GOT3 (cell line): ENCODE measurements around the gene STRBP.

Experiments used
- DNase-seq: peaks from one replicate; lab custom pipeline; 2025; ENCODE audit warnings: mixed read lengths; lab: John Stamatoyannopoulos, UW

Gene STRBP

DNA sequence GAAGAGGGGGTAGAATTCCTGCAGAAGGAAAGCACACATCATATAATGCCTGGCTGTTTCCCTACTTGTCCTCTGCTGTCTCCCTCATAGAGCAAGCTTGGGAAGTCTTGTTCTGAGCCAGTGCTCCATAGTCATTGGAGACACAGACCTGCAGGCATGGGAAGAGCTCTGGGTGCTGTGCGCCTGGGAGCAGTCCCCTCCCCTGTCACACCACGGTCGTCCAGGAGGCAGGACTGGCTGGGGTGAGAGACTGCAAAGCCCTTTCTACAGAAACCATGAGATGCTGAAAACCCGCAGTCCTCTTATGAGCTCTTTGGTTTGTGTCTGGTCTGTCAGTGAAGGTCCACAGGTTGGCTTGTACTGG lies 170.3 kb downstream of the STRBP start:
- no peak for DNase-seq

DNA sequence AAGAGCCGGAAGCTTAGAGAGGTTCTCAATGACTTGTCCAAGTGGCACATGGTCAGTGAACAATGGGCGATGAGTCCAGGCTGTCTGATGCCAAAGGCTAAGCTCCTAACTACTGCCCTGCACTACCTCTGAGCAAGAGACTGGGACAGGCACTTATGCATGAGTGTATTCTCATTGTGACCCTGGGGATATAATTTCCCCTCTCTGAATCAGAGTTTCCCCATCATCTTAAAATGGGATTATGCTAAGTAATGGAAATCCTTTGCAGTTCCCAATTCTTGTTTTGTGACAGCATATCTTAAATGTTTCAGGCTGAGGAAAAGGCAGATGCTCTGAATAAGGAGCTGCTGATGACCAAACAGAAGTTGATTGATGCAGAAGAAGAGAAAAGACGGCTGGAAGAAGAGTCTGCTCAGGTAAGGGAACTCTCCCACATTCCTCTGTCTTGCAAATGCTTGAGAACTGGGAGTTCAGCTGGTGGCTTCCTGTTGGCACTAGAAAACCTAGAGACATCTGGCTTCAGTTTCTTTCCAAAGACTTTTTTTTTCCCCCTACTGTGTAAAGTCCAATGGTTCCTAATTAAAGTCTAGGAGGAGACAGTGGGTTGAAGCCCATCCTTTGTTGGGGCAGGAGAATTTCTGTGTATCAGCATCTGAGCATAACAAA lies 170.8 kb downstream of the STRBP start:
- DNase-seq, result no peak

DNA sequence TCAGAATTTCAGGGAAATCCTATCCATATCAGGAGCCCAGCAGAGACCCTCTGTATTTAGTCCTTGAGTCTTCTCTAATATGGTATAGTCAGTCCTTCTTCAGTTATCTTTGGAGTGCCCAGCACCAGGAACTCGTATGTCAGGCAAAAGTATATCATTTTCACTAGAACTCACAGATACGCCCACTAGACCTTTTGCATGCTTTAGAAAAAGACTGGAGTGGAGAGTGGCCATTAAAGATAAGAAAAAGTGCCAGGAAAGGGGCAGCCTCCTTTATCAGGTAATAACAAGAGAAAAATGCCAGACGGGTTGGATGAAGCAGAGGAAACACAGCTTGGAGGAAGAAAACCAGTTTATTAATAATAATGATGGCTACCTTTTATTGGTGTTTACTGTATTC lies 171.4 kb downstream of the STRBP start:
- DNase-seq, result no peak

DNA sequence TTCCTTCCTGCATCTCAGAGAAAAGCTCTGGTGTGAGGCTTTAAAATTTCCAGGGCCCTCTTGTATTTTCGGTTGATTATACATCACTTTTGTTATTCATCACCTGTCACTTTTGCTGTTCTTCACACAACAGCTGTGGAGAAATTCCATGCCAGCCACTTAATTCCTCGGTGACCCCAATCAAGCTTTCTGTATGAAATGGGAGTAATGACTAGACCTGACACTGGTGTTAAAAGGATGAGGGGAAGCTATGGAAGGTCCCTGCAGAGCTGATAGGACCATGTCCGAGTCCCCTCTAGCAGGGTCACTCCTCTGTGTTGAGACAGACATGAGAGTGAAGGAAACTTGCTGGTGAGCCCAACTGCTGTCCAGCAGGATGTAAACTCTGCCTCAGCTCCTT lies 175.2 kb downstream of the STRBP start:
- no peak for DNase-seq

DNA sequence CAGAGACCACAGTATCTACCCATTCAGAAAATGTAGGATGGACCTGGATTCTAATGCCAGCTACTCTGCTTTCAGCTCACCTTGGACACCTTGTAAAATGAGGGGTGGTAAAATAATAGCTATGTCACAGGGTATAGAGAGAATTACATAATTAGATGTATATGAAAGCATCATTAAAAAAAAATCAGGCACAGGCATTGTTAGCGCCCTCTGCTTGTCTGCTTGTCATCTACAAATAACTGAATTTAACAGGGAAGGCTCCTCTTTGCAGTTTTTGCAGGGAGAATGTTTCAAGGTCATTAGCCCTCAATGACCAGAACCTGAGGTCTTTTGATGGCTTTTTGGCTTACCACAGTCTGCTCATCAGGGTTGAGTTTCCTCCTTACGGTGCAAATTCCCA lies 176.9 kb downstream of the STRBP start:
- DNase-seq, result no peak

DNA sequence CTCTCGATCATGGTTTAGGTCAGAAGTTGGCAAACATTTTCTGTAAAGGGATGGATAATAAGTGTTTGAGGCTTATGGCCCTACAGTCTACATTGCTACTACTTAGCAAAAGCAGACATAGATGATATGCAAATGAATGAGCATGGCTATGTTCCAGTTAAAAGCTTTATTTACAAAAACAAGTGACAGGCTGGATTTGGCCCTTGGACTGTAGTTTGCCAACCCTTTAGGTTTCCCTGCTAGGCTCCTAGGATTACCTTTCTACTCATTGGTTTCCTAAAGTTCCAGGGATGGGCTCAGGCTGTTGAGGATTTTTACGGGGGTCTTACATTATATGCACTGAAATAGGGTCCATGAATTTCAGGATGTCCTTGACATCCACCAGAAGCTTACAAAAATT lies 177.4 kb downstream of the STRBP start:
- no peak for DNase-seq

DNA sequence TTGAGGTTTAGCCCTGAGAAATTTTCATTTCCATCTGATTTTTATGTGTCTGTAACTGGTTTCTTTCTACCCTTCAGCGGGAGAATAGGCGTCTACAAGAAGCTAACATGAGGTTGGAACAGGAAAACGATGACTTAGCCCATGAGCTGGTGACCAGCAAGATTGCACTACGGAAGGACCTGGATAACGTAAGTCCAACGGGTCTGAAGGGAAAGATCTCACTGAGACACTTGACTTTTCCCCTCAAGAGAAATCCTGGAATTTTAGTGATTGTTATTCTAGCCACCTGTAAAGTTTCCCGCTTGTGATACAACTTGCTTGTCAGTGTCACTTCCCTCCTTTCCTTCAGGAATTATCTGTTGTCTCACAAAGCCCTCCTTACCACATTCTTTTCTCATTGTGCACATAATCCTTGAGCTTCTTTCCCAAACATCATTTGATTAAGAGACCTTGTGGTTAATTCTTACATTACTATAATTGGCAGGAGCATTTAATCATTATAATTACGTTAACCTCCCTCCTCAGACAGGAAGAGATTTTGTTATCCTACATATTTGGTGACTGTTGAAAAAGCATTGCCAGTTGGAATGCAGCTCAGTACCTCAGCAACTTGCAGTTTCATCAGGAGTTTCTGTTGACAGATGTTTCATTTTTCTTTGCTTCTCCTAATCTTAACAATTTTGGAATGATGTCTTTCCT lies 178.0 kb downstream of the STRBP start:
- no peak for DNase-seq

DNA sequence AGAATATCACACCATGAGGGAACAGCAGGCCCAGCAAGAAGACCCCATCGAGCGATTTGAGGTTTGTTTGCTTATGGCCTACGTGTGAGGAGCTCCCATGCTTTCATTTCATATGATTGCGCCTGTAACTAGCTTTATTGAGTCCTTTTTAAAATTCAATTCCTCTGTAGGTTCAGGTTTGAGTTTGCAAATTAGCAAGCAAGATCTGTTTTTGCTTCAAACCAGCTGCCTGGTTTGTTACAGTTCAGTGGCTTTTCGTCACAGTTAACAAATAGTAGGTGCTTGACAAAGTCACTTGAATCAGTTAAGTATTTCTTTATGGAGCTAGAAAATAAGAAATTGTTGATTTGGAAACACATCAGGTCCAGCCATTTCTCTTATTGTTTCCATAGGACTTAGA lies 178.6 kb downstream of the STRBP start:
- no peak for DNase-seq

DNA sequence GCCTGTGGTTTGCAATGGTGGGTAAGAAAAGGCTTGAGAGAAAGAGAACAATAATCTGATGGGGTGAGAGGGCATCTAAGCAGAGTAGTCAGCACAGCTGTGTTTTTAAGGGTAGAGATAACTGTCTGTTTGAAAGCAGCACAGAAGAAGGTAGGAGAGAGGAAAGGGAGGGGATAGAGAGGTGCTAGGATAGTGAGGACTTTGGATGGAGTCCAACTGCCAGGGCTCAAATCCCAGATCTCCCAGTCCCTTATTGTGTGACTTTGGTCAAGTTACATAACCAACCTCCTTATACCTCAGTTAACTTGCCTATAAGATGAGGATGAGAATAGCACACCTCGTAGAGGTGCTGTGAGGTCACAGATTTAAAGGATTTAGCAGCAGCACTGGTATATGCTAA lies 179.3 kb downstream of the STRBP start:
- no peak for DNase-seq

DNA sequence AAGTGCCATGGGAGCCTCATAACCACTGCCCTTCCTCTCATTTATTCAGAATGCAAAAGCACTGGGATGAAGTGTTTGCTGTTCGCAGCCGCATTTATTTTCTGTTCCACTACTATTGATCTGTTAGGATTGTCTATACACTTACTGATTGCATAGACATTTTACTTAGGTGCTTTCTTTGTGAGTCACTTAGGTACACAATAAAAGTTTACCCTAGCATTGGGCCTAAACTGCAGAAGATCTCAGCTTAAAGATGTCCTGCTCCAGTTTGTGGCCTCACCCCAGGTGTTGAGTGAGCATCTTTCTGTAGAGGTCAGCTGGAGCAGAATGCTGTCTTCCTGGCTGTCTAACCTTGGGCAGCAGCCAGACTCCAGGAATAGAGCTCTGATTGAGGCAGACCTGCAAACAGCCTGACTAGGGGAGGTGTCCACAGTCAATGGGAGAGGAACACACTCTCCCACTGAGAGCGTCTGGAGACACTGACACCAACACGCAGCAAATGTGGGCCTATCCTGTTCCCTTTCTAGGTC lies 181.0 kb downstream of the STRBP start:
- no peak for DNase-seq

DNA sequence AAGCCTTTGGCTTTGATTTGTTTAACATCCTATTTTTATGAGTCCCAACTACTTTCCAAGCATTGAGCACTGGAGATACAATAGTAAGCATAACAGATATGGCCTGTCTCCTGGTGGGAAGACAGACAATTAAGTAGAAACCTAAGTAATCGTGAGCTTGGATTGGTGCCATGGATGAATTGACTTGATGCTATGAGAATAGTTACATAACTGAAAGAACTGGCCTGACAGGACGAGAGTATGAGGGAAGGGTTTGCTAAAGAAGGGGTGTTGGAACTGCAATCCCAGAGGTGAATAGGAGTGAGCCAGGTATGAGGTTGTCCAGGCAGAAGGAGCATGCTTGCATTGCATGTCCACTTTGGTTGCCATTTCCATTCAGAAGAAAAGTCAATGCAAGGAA lies 182.5 kb downstream of the STRBP start:
- no peak for DNase-seq

DNA sequence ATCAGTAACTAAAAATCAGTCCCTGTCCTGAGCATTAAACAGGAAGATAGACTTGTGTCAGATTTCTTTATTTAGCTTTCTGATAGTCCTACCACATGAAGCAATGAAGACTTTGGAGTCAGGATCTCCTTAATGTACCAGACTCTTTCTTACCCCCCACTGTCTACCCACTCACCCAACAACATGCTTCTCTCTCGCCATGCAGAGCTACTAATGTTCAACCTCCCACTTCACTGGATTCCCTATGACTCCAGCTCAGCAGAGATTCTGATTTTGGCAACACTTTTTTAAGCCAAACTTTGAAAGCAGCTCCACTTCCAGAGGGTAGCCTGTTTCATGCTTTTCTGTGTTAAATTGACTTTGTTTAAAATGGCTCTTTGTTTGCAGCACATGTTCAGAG lies 184.1 kb downstream of the STRBP start:
- DNase-seq, result no peak

DNA sequence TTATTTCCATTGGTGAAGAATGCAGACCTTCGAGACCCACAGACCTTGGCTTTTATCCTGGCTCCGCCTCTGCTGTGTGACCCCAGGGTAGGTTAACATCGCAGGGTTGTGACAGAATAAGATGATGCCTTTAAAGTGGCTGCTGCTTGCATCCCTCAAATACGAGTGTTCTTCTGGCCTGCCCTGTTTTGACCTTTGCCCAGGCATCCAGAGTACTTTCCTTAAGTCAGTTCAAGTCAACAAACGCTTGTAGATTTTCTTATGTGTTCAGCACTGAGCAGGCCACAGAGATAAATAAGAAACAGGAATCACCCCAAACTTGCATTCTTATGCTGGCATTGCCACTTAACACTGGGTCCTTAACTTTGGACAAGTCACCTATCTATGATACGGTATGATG lies 184.7 kb downstream of the STRBP start:
- DNase-seq, result no peak

DNA sequence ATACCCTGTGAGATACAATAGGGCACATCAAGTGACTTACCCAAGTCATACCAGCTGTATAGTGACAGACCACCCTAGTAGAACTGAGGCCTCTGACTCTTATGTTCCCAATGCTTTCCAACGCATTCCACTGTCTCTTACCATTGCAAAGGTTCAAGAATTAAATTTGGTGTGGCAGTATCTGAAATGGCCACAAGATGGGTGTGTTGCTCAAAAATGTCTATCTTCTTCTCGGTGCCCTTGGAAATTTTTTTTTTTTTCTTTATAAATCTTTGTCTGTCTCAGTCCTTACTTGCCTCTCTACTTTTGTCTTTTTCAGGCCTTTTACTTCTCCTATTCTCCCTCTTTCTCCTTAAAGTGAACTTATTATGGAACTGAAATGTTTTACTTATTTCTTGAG lies 186.6 kb downstream of the STRBP start:
- DNase-seq, result no peak

DNA sequence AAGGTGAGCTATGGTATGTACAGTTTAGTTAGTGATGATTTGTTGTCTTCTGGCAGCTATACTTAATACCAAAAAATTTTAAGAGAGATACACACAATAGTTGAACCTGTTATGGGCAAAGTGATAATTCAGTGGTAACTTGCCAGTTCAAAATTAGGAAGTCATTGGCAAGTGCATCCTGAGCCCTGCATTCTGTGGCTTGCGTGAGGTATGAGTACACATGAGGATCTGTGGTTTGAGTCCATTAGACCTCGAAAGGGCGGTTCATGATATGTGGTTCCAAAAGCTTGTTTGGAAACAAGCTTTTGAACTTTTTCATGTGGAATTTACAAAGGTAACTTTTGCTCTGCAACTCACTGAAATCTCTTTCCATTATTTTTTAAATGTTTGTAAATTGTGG lies 187.9 kb downstream of the STRBP start:
- DNase-seq, result no peak

DNA sequence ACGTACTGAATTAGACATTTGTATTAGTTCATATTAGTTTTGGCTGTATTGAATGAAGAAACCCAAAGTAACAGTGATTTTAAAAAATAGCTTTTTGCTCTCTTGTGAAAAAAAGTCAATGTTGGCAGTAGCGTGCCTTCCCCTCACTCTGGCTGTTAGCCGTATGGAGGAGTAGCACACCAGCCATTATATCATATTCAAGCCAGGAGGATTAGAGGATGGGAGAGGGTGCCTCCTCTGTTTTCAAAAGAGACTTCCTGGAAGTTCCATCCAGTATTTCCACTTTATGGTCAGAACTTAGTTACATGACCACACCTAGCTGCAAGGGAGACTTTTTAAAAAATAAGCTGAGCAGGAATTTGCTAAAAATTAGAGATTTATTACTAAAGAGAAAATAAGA lies 193.8 kb downstream of the STRBP start:
- no peak for DNase-seq

DNA sequence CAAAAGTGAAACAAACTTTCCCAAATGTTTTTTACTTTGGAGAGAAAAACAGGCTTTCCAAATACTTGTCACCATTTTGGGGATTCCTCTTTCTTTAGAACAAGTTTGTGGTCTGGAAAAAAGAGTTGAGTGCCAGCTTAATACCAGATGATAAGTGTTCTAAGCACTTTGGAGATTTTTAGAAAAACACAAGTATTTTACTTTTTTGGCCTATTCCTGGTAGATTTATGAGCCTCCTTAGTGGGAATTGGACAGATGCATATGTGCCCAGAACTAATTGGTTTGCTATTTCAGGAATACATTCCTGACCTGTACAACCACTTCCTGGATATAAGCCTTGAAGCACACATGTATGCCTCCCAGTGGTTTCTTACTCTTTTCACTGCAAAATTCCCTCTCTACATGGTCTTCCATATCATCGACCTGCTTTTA lies 194.4 kb downstream of the STRBP start:
- no peak for DNase-seq

DNA sequence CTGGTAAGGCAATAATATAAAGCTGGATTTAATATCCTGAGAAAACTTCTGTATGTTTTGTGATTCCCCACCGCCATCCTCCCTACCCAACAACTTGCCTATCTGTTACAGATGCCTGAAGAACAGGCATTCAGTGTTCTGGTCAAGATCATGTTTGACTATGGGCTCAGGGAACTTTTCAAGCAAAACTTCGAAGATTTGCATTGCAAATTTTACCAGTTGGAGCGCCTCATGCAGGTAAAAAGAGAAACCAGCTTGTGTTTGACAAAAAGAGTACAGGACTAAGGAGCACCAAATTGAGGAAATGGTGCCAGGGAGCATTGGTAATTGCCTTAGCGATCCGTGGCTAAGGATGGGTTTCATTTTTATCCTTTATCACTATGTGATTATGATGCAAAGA lies 194.9 kb downstream of the STRBP start:
- DNase-seq, result no peak

DNA sequence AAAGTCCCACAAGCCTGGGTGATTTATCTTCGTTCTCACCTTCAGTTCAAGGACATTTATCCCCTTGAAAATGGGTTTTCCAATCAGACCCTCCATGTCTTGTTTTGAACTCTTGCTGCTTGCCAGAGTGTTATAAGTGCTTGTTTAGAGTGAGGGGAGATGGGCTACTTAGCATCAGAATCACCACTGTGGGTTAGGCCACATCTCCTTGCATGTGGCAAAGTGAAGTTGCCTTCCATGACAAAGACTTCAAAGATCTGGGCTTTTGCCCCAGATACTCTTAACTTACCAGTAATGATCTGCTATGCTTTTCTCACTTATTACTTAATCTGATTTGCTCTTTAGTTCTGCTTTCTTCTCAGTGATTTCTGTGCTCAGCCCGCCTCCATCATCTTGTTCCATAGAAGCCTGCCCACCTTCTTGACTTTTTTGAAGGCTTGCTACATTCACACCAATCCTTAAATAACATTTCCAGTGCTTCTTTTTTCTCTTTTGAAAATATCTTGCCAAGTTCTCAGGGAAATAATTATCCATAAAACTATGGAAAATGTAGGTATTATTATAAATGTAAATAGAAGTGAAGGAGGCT lies 195.9 kb downstream of the STRBP start:
- no peak for DNase-seq
